GM18909 (cell line): ENCODE measurements around the gene GULP1.

ENCODE experiments used
- ATAC-seq: cut with Tn5 transposase; IDR thresholded peaks from one replicate; pipeline ENCODE4 v1.9.1; 2021; ENCODE audit warnings: mild to moderate bottlenecking; ENCODE audit not compliant: unreplicated experiment, poor library complexity

GULP1 gene

GRCh38 chr2:188412190-188412589 lies 120.5 kb downstream of the GULP1 start:
- no peak for ATAC-seq

- ATAC-seq, result no peak
These were observed 122.7 kb downstream of the GULP1 start for GRCh38 chr2:188414411-188414810.

GRCh38 chr2:188414869-188415753 lies 123.4 kb downstream of the GULP1 start:
- no peak for ATAC-seq

- peak; percentile 58 for ATAC-seq
These were observed 124.0 kb downstream of the GULP1 start for GRCh38 chr2:188415754-188416083.

- ATAC-seq, result peak; percentile 56
These were observed 124.7 kb downstream of the GULP1 start for GRCh38 chr2:188416367-188416766.

GRCh38 chr2:188422726-188423125 lies 131.1 kb downstream of the GULP1 start:
- no peak for ATAC-seq

GRCh38 chr2:188425266-188425665 lies 133.6 kb downstream of the GULP1 start:
- no peak for ATAC-seq

- ATAC-seq, result no peak
These were observed 134.4 kb downstream of the GULP1 start for GRCh38 chr2:188426121-188426520.

GRCh38 chr2:188430705-188431104 lies 139.0 kb downstream of the GULP1 start:
- ATAC-seq, result no peak

GRCh38 chr2:188434018-188434417 lies 142.3 kb downstream of the GULP1 start:
- ATAC-seq, result no peak

GRCh38 chr2:188435115-188435514 lies 143.4 kb downstream of the GULP1 start:
- ATAC-seq, result no peak

- no peak for ATAC-seq
These were observed 145.9 kb downstream of the GULP1 start for GRCh38 chr2:188437537-188437936.

- no peak for ATAC-seq
These were observed 148.3 kb downstream of the GULP1 start for GRCh38 chr2:188439986-188440385.

GRCh38 chr2:188440849-188441248 lies 149.2 kb downstream of the GULP1 start:
- no peak for ATAC-seq

- ATAC-seq, result no peak
These were observed 149.7 kb downstream of the GULP1 start for GRCh38 chr2:188441288-188441947.

- ATAC-seq, result no peak
These were observed 151.5 kb downstream of the GULP1 start for GRCh38 chr2:188443207-188443606.

- no peak for ATAC-seq
These were observed 152.6 kb downstream of the GULP1 start for GRCh38 chr2:188444106-188444835.

- ATAC-seq, result no peak
These were observed 157.9 kb downstream of the GULP1 start for GRCh38 chr2:188449561-188449960.

GRCh38 chr2:188449971-188450370 lies 158.3 kb downstream of the GULP1 start:
- no peak for ATAC-seq

- ATAC-seq, result no peak
These were observed 159.2 kb downstream of the GULP1 start for GRCh38 chr2:188450732-188451483.
